HG02852 (cell line): Measurements from ENCODE around the gene HOXA5.

ENCODE experiments used
- ATAC-seq: cut with Tn5 transposase; IDR thresholded peaks from one replicate; pipeline ENCODE4 v1.9.1; 2021; ENCODE audit warnings: mild to moderate bottlenecking, moderate library complexity; ENCODE audit not compliant: unreplicated experiment

Gene HOXA5

DNA sequence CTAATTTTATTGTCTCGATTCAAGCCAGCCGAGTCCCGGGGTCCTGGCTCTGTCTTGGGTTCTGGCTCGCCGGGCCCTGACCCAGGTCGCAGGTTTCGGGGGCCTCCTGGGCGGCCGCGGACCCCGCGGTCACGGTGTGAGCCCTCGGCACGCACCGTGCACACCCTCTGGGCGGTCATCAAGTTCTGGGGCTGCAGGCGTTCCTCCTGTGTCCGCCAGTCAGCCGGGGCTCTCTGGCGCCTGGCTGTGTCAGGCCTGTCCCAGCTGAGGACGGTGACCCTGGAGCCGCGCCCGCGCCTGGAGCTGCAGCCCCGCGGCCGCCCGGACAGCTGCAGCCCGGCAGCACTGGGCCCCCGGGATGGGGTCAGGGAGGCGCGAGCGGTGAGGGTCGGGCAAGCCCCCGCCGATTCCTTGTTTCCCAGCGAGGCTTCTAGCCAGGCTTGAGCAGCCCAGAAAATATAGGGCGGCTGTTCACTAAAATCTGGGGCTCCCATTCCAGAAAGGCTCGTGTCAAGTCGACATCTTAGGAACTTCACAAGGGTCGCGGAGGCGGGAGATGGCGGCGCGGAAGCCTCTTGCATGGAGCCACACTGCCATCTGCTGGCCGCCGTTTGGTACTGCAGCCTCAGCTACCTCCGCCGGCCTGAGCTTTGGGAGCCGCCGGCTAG, 17.2 kb upstream of the HOXA5 start:
- peak; percentile 66 for ATAC-seq

DNA sequence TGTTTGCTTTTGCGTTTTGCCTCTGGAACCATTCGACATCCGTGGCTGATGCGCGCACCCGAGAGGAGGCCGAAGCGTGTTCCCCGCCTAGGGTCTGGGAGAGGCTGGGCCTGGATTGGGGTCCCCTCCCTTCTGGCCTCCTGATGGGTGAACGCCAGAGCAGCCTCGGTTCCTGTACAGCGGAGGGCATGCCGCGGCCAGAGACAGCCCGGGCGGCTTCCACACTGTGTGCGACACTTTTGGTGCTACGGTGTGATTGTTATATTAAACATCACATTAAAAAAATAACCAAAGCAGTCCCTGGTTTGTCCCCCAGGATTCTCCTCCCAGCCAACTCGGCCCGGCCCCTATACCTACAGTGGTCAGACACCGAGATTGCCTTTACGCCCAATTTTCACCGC, 16.7 kb upstream of the HOXA5 start:
- no peak for ATAC-seq

DNA sequence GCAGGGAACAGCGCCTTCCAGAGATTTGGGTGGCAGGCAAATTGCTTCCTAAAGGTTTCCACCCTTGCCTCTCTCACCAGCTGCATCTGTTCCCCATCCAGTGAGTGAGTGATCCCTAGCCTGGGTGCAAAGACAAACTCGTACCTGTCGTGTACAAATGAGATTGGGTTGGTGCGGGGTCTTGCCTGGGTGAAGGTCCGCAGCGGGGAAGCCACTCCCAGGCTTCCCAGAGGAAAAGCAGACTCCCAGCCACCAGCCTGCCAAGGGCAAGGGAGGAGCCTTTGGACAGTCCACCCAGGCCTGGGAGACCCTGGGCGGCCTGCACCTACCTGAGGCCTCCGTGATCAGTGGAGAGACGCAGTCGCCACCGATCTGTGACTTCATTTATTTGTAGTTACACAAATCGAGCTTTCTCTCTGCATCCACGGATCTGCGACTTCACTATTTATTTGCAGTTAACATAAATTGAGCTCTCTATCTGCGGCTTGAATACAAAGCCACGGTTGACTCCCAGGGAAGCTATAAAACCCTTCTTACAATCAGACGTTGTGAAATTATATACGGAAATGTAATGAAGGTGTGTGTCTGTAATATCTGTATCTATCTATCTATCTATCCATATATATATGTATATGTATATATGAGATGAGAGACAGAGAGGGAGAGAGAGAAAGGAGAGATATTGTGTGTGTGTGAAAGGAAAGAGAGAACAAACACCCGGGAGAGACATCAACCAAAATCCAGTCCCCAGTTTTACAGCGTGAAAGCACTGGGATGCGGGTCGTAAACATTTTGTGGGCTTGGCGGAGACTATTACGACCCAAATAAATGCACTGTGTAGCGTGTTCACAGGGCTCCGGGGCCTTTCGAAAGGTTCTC, 16.0 kb upstream of the HOXA5 start:
- ATAC-seq = no peak

DNA sequence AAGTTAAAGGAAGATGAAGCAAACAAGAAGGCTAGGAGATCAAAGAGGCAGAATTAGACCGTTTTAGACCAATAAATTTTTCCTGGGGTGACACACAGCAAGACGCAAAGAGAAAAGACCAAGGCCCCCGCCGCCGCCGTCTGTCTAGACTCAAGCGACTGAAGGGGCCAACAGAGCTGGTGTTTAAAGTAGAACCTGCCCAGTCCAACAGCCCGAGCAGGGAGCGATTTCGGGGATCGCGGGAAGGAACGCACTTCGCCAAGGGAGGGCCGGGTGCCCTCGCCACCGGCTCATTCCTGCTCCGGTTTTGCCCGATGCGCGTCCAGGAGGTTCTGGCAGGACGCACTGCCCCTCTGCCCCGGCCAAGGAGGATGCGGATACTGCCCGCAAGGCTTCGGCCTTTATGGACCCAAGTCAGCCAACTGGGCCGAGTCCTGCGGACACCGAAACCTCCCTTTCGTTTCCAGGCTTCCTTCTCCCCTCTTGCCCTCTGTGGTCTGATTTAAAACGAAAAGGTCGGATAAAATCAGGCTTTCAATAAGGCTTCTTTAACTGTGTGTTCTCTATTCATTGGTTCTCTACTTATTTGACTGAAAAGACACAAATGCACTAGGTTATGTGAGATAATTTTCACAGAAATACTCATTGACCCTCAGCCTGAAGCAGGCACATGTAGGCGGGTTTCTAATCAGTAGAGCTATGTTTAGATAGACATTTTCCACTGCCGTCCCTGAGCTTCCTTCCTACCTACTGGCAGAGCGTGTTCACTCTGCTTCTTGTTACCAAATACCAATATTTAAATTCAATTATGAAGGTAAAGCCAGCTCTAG, 15.2 kb upstream of the HOXA5 start:
- ATAC-seq = no peak

DNA sequence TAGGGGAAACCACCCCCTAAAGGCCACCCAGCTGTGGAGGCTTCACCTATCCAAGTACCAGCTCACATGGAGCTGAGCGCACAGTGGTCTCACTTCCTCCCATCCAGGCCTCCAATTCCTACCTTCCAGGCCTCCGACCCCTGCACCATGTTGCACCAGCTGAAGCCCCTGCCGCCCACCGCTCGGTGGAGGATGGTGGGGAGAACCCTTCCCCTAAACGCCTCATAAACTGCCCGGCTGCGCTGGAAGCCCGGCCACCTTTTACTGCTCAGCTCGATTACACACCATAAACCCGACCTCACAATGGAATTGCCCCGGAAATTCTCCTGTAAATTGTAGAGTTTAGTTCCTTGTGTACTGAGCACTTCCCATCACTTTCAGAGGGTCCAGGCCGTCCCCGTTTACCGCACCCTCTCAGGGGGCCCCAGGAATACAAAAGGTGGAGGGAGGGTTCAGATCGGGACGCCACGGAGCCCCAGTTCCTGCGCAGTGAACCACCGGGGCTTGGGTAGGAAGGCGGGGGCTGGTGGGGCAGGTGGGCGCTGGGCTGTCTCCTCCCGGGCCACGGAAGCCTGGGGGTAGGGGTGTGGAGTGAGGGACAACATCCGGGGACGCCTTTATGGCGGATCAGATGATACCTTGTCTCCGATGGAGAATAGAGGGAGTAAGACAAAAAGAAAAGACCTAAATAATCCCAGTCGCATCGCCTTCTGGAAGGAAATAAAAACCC, 14.4 kb upstream of the HOXA5 start:
- ATAC-seq = no peak

DNA sequence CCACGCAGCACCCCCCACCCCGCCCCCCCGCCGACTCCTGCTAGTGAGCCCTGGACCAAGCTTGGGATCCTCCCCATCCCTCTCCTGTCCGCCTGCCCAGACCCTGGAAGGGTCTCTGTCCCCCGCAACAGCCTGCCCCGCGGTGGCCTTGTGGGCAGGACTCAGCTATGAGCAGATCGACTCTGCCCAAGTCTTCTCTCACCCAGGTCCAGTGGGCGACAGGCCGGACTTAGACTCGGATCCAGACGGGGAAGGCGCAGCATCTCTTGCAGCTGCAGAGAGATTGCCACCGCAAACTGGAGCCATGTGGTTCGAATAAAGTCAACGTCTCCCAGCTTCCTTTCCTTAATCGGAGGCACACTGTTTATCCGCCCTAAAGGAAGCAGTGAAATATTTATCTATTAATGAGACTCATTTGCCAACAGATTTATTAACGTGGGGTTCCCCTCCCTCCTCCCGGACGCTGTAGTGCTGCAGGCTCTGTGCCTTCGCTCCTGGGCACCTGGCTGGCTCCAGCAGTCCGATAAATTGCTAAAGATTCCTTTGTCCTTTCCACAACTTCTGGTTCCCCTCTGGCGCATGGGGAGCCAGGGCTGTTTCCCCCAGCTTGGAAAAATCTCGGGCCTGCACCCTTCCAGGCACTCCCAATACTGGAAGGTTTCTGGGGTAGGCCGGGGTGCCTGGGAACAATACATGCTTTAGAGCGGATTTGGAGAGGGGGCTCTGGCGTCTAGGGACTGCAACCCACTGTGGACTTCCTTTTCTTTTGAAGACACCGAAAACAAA, 13.6 kb upstream of the HOXA5 start:
- ATAC-seq = no peak

DNA sequence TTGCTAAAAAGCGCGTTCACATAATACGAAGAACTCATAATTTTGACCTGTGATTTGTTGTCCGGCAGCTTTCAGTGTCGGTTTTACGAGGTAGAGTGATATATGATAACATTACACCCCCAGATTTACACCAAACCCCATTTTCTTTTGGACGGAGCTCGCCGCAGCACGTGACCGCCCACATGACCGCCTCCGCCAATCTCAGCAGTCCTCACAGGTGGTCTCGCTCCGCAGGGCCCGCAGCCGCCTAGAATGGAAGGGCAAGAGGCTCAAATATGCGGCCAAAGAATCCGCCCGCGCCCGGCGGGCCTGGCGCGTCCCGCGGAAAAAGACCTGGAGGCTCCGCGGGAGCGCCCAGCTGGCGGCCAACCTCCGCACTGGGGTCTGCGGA, 13.0 kb upstream of the HOXA5 start, which contains the start of gene HOXA7:
HOXA7 (minus strand) TSS at position 168 of the 391 bp plus-strand sequence; CDS start at position 38, 130 bp downstream.
- ATAC-seq = no peak

DNA sequence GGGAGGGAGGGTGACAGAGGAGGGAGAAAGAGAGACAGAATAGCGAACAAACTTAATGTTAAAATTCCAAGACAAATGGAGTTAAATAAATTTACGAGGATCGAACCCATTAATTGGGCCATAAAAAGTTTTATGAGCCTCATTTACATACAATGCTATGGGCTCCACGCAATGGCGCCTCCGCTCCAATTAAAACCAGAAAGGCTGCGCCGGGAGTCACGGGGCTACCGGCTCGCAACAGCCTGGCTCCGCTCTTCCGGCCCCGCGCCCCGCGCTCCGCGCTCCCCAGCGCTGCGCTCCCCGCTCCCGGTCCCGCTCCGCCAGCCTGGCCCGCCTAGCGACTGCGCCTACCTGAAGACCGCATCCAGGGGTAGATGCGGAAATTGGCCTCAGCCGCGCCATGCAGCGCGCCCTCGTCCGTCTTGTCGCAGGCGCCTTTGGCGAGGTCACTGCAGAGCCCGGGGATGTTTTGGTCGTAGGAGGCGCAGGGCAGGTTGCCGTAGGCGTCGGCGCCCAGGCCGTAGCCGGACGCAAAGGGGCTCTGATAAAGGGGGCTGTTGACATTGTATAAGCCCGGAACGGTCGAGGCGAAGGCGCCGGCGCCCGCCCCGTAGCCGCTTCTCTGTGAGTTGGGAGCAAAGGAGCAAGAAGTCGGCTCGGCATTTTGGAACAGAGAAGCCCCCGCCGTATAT, 12.5 kb upstream of the HOXA5 start:
- no peak for ATAC-seq

DNA sequence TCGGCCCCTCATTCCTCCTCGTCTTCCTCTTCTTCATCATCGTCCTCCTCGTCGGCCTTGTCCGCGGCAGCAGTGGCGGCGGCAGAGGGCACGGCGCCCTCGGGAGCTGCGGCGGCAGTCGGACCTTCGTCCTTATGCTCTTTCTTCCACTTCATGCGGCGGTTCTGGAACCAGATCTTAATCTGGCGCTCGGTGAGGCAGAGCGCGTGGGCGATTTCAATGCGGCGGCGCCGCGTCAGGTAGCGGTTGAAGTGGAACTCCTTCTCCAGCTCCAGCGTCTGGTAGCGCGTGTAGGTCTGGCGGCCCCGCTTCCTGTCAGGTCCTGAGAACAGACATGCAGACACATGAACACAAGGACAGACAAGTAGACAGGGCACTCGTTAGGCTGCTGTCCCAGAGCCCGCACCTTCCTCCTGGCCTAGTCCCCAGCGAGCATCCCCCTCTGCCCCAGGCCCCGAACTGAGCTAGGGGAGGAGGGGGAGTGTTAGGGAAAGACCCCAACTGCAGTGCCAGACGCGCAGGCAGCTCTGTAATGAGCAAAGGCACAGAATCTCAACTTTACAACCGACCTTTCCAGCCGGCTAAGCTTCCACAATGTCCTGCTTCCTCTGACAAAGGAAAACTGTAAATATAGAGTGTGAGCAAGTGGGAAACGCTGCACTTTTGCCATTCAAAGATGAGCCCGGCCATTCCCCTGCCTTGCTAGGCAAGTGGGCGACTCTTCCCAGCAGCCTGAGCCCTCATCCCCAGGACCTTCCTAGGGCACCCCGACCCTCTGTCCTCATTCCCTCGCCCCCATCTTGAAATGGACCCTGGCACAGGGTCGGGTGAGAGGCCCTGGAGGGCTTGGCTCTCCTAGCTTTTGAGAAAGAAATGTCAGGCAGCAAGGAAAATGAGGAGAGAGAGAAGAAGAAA, 11.7 kb upstream of the HOXA5 start:
- ATAC-seq = no peak

DNA sequence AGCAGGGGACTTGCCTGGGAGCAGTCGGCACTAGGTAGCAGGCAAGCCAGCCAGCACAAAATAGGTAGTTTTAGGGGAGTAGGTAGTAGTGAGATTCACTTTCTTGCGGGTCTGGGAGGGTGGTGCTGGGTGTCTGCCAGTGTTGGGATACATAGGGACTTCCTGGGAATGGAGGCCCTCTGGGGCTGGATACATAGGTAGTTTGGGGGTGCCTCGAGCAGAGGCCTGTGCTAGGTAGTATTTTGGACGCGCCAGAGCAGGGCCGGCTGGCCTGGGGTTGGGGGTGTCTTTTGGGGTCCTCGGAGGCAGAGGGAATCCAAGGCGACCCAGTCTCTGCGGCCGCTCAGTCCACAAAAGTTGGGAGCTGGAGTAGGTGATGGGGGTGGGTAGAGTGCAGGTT, 10.9 kb upstream of the HOXA5 start:
- ATAC-seq = no peak

DNA sequence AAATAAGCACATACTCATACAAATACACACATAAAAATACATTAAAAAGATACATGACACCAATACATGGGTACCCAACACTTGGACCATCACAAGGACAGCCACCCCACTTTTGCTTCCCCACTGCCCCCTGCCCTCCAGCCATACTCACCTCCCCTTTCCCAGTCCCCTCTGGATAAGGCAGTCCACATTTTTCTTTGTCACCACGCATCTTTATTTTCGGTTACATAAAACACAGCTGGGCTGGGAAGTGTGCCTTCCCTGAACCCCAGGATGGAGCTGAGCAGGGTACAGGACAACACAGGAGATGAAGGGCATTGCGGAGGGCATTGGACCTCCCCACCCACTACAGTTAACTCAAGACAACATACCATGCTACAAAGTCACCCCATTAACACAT, 10.0 kb upstream of the HOXA5 start:
- no peak for ATAC-seq

DNA sequence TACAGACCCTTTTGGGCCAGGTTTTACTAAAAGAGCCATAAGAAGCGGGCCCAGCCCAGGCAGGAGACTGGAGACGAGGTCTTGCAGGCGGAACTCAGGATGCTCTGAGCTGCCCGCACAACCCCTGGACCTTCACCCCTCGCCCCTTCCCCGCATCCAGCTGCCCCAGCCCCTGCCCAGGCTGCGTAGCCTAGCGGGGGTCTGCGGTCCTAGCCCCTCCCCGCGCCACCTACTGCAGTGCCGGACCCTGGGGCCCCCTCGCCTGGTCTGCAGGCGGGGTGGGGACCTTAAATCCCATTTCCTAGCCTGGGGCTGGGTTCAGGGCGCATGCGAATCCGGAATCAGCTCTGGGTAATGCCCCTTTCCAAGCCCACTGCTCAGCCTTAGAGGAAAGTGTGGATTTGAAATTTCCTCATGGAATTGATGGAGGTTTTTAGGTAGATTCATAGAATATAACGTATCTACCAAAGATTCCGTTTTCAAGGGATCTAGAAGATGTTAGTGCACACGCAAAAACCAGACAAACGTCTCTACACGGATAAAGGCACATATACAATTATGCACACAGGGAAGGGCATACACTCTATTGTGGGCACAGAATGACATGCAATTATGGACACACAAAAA, 9.4 kb upstream of the HOXA5 start:
- ATAC-seq = no peak

DNA sequence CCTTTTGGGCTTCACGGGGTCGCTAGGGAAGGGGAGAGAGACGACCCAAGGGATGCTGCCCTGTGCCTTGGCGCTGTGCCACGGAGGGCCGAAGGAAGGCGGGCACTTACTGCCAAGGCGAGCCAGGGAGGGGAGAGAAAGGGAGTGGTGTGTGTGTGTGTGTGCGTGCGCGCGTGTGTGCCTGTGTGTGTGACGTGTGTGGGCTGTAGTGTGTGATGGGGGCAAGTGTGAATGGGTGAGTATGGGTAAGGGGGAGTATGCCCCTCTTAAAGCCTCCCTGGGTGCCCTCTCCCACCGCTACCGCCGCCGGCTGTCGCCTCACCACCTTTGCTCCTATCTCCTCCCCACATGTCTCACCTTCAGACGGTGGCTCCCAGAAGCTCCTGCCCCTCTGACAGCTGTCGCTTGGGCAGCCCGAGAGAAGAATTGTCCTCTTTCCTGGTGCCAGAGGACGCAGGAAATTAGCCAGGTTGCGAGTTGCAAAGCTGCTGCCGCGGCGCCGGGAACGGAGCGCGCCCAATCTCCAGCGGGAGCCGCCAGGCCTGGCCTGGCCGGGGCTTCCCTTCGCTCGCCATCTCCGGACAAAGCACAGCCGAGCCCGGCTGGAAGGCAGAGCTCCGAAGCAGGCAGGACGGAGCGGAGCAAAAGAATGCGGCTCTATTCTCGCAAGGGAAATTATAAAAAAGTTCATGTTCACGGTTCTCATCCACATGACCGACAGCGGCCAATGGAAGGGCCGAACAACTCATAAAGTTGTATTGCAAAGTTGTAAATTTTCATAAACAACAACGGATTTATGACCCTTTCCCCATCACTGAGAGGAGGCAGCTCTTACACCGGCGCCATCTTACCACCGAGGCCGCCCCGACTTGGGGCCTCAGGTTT, 8.7 kb upstream of the HOXA5 start, which contains the start of gene HOXA3:
HOXA3 (minus strand) TSS at position 653 of the 885 bp plus-strand sequence. CDS start 41,943 bp downstream, outside the sequence.
- ATAC-seq = no peak

DNA sequence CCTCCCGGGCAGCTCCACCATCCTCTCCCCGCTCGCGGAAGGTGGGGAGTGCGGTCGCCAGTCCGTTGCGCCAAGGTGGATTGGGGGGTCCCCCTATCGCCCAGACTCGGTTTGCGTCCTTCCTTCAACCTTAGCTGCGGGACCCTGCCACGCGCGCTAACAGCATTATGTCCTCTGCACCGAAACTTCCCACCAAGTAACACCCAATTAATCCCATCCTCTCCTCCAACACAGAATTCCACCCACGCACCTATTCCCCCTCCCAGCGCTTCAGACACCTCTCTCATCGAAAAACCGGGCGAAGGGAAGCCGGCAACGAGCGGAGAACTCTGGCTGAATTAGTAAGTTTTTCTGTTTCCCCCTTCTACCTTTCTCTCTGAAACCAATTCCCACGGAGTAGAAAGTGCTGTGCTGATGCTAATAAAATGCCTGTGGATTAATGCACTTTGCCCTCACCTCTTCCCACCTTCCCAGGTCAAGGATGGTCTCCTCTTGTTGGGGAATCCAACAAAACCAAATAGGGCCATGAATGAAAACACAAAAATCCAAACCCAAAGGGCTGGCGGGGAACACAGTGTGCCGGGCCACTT, 8.0 kb upstream of the HOXA5 start:
- no peak for ATAC-seq

DNA sequence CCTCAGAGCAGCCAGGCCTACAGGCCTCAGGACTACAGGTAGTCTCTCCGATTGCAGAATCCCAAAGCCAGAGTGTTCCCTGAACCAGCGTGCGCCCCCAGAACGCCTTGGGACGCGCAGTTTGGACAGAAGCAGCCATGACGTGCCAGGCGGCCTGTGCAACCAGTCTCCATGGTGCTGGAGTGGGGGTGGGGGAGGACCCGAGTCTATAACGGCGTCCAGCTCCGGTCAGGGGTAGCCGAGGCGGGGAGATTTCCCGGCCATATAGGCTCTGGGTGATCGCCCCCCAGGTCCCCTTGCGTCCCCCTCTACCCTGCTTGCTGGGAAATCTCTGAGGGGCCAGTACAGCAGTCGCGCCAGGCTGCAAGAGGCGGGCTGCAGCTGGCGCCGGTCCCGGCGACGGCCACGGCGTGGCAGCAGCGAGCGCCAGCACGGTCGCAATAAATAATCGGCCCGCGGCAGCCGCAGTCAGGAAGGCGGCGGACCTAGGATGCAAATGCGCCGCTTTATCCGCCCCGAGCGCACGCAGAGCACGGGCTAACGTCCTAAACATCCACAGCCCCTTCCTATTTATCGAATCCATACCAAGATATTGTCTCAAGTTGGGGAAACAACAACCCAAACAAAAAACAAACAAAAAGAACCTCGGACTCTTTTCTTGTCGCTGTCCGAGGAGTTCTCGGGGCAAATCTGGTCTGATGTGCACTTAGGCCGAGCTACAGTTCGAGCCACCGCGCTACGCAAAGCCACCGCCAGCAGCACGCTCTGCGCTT, 7.3 kb upstream of the HOXA5 start:
- peak; percentile 79 for ATAC-seq
